Activated gamma-delta T cell treated with anti-CD3 and anti-CD28 coated beads, Interleukin-2, amount 50 U/mL, for 16 hours (primary cell): ENCODE data around the gene LRMDA.

ENCODE experiments used
- DNase-seq: peaks from one replicate; pipeline ENCODE4 v3.0.0-alpha.2; 2020; ENCODE audit warnings: low read depth

The LRMDA gene

DNA sequence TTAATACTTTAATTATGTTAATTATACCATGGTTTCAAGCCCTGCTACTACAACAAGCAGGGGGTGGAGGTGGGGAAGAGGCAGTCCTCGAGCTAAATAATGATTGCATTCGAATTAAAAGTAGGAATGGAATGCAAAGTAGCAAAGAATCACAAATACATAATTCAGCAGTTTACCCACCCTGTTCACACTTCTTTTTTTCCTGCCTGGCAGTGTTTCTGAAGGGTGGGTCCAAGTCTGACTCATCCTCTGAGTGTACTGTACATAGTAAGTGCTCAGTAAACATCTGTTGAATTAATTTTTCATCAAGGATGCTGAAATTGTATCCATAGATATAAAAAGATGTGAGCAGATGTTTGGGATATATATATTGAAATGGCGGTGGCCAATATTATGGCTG is 778.8 kb downstream of the LRMDA start:
- DNase-seq, result no peak

GRCh38 chr10:76211691-76212090 is 780.3 kb downstream of the LRMDA start:
- DNase-seq, result no peak

DNA sequence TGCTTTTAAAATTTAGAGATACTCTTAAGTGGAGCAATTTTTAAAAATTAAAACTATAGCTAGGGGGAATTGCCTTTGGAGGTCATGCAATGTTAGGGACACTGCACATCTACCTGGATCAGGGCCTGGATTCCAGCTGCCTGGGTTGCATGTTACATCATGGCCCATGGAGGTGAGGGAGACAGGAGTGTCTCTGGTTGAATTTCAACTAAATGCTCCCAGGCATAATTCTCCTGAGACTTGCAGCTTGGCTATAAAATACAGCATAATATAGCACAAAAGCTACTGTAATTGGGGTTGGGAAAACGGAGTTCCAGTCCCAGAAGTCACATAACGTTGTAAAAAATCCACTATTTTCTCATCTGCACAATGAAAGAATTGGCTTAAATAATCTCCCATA is 782.5 kb downstream of the LRMDA start:
- DNase-seq, result no peak

- DNase-seq, result no peak
Observed at GRCh38 chr10:76218035-76218434, 786.6 kb downstream of the LRMDA start.

DNA sequence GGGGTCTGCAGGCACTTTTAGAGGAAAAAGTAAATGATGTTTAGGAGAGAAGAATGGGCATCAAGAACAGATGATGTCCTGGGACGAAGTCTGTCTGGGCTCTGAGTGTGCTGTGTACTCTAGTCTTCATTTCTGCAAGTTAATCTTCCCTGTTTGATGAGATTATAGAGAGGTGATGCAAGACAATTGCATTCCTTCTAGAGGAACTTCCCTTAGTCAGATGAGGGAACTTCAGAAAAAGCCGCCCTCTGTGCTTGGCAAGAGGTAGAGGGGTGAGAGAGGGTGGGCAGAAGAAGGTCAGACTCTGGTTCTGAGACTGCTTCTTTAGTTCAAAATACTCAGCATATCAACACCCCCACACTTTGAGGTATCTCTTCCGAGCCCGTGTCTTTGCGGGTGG is 797.9 kb downstream of the LRMDA start:
- DNase-seq, result no peak

- DNase-seq, result no peak
Observed at GRCh38 chr10:76230921-76231285, 799.5 kb downstream of the LRMDA start.

DNA sequence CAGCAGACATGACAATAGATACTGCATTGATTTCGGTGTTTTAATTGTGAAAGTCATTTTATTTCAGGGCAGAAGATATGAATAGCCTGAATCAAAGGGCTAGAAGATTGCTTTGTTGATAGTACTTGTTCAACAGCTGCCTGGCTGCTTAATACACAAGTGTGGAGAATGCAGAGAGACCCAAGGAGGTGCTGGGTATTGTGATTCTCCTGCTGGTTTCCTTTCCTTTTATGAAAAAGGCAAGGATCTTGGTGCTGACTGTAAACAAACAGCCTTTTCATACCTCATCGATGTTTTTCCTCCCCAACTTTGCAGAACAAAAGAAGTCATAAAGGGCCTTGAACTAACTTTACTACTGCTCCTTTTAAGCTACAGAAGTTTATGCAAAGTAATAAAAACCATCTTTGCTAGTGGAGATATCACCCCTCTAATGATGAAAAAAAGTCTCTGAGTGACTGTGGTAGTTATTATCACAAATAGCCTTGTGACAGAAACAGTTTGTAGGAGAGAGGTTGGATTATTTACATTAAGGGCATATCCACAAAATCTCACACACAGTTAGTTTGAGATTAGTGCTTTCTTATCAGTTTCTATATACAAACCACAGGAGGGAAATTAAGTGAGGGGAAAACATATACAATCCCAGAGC is 800.0 kb downstream of the LRMDA start:
- no peak for DNase-seq

- DNase-seq, result no peak
Observed at GRCh38 chr10:76234499-76235226, 803.2 kb downstream of the LRMDA start.

GRCh38 chr10:76236356-76236755 is 804.9 kb downstream of the LRMDA start:
- no peak for DNase-seq

DNA sequence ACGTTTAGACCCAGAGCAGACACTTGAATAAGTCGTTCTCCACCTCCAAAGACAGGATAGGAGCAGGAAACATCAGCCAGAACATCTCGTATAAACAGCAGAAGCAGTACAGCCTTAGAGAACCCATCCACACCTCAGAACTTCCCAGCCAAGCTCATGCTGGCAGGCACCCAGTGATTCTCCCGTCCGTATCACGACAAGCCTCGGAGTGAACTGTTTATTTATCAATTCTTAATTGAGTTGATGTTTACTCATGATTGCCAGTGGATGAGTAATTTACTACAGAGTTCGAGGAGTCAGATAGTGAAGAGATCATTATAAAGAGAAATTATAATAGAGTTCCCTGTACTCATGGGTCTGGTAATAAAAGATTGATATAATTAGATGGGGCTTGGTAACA is 811.5 kb downstream of the LRMDA start:
- DNase-seq, result no peak

- no peak for DNase-seq
Observed at GRCh38 chr10:76244061-76244686, 812.8 kb downstream of the LRMDA start.

DNA sequence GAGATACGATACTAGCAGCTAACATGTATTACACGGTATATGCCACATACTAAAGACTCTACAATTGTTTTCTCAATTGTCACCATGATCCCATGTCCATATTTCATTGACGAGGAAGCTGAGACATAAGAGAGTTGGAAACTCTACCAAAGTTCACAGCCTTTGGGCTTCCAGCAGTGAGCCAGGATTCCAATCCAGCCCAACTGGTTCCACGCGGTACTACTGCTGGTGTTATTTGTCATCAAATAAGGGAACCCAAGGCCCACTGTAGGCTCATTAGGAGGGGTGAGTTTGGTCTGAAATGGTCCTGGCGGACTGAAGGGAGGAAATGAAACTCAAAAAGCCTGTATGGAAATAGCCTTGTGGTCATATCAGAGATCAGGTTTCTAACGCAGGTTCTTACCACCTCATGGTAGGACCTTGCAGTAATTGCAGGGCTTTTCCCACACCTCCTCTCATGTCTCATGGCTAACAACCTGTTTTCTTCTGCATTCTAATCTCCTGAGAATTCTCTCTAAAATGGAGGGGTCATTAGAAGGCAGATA is 814.6 kb downstream of the LRMDA start:
- DNase-seq, result no peak

GRCh38 chr10:76248649-76249200 is 817.3 kb downstream of the LRMDA start:
- no peak for DNase-seq

GRCh38 chr10:76251841-76252671 is 820.6 kb downstream of the LRMDA start:
- DNase-seq, result no peak

DNA sequence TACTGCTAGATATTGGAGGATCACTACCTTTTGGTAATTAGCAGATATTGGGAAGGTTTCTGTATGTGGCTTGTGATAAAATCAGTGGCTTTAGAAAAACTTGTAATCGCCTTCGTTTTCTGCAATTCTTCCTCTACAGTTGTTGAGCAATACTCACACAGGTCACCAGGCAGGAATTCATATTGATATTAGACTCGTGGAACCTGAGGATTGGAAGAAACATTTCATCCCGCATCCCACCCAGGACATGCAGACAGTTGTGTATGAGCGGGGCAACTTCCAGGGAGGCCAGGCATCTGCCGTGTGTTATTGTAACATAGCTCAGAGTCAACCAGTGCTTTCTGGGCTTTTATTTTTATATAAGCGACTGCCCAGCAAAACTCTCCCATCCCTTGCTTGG is 821.3 kb downstream of the LRMDA start:
- no peak for DNase-seq

- DNase-seq, result no peak
Observed at GRCh38 chr10:76255241-76255640, 823.8 kb downstream of the LRMDA start.

DNA sequence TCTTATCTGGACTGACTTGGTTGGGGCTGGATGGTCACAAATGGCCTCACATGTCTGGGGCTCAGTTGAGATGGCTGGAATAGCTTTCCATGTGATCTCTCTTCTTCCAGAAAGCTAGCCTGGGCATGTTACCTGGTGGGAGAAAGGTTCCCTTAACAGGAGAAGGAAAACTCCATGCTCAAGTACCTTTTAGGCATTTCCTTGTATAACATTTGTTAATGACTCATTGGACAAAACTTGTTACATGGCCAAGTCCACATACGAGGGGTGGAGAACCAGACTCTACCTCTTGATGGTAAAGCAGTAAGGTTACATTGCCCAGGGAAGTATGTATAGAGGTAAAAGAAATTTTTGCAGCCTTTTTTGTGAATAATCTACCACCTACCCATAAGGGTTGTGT is 826.4 kb downstream of the LRMDA start:
- no peak for DNase-seq

DNA sequence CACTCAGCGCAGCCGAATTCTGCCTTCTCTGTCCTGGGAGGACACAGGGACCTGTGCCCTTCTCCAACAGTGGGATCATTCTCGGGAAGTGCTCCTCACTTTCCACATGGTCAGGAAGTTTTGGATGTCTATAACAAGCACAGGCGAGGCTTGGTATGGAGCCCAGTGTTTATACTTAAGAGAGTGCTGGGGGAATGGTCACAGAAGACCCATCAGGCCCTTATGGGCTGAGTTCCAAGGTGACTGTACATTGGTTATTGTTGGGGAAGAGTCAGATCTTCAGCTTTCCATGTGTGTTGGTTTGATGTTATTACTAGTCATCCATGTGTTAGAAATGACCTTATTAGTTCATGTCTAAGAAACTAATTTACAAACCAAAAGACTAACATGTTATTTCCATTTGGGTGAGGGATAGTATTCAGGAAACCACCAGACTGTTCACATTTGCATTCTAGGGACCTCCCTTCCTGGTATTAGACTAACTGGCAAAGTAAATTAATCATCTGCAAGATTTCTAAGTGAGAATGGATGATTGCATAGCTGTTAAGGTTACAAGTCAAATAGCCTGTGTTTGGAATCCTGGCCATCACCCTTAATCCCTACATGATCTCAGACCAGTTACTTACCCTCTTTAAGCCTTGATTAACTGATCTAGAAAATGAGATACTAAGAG is 834.2 kb downstream of the LRMDA start:
- no peak for DNase-seq

DNA sequence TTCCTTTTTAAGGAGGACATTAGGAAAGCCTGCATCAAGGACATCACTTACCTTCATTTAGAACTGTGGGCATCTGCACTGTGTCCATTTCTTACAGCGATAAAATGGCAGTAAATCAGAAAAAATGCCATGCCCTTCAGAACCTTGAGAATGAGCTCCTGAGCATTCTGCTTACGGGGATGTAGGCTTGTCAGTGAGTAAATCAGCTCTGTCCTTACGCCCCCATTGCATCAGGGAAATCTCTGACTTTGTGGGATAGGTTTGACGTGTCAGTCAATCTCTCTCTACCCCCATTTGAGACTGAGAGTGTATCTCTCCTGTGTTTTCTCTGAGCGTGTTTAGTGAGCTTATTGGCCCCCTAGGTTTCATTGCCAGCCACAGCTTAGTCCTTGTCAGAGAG is 837.1 kb downstream of the LRMDA start:
- no peak for DNase-seq

DNA sequence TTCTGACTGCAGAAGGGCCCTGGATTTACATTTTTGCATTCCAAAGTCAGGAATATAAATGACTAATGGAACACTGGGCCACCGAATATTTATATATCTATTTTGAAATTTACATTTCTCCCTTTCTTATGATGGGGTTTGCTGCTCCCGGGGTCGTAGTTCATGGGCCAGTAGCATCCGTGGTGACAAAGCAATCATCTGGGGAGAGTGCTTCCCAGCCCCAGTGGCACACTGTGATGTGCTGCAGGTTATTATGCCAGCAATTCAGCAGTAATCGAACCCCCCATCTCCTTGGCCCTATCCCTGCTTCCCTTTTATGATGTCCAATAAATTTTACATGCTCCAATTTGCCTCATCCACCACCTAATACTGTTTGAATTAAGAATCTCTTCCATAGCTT is 837.5 kb downstream of the LRMDA start:
- no peak for DNase-seq

- DNase-seq, result no peak
Observed at GRCh38 chr10:76270464-76270863, 839.0 kb downstream of the LRMDA start.

DNA sequence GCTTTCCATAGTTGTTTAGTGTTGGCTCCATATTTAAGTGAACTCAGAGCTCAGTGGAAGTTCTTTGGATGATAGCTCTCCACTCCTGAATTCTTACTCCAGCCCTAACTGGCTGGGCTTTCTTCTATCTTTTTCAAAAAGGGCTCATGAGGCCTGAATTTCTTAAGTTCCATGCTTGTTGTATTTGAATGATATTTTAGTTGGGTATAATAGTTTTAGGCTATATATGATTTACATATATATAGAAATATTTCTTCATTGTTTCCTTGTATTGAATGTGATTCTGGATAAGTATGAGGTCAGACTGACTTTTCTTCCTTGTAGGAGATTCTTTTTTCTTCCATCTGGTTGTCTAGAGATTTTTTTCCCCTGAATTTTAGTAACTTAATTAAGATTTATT is 843.5 kb downstream of the LRMDA start:
- DNase-seq, result no peak
